B cell (primary cell): ENCODE measurements around the gene BLTP1. TPM values are rescaled to one million over a fixed set of nuclear protein-coding genes. Genes with fewer than 3 reads are reported as not detected.

Experiments
- ATAC-seq: fragments of 200-7000 bp; cut with Tn5 transposase; one replicate; pipeline ENCODE4 v1.10.0; 2021; ENCODE audit warnings: low read depth, mild to moderate bottlenecking, moderate number of reproducible peaks, moderate library complexity
- CTCF ChIA-PET: fragments of 350-600 bp; sonication (Branson Sonifier 250); formaldehyde crosslinking; loops from one replicate; lab custom pipeline; 2021; ENCODE audit warnings: antibody characterized with exemption, inconsistent platforms; lab: Charles Lee
- POLR2A ChIA-PET: fragments of 350-600 bp; sonication (Branson Sonifier 250); formaldehyde crosslinking; loops from one replicate; lab custom pipeline; 2021; ENCODE audit warnings: antibody characterized with exemption; lab: Charles Lee
- DNase-seq: peaks from one replicate; pipeline ENCODE4 v3.0.0; 2013
- H2AFZ ChIP-seq: 2 replicates; pipeline ENCODE4 v1.6.1; 2012; ENCODE audit warnings: mild to moderate bottlenecking, low read depth, low read length; ENCODE audit not compliant: insufficient read depth, poor library complexity, severe bottlenecking
- H3K27ac ChIP-seq, 2 donors: 1 replicate in 1 of 2; 2 replicates in 1 of 2; pipeline ENCODE4 v1.5.1; 2012 to 2013; ENCODE audit warnings: low read length in 2 of 2, mild to moderate bottlenecking in 2 of 2, moderate library complexity in 1 of 2
- H3K27me3 ChIP-seq, 4 experiments: fragments of 200-600 bp in 1 of 4; sonication (generic) in 1 of 4; replicated peaks in 1 of 4; 1 replicate in 2 of 4; 2 replicates in 2 of 4; pipeline versions ENCODE4 v1.6.1 to v1.7.0; 2013 to 2016; ENCODE audit warnings: low read length in 3 of 4, mild to moderate bottlenecking in 2 of 4, mixed read lengths in 1 of 4, moderate library complexity in 1 of 4; ENCODE audit not compliant: insufficient read depth in 4 of 4, control insufficient read depth in 3 of 4; ENCODE audit errors: control extremely low read depth in 1 of 4
- H3K36me3 ChIP-seq, 2 experiments: replicated peaks in 1 of 2; 1 replicate in 1 of 2; 2 replicates in 1 of 2; pipeline versions ENCODE4 v1.6.1 to v1.7.1; 2013; ENCODE audit warnings: low read length in 1 of 2; ENCODE audit not compliant: insufficient read depth in 2 of 2, control insufficient read depth in 1 of 2; ENCODE audit errors: control extremely low read depth in 1 of 2, extremely low read depth in 1 of 2
- H3K4me1 ChIP-seq, 2 donors: fragments of 200-600 bp in 1 of 2; sonication (generic) in 1 of 2; 1 replicate in 1 of 2; 2 replicates in 1 of 2; pipeline versions ENCODE4 v1.5.1 to v1.6.1; 2013 to 2017; ENCODE audit warnings: low read length in 2 of 2; ENCODE audit not compliant: control insufficient read depth in 2 of 2, insufficient read depth in 2 of 2
- H3K4me2 ChIP-seq: replicated peaks from 2 replicates; pipeline ENCODE3; 2012; ENCODE audit warnings: mild to moderate bottlenecking, low read depth, low read length; ENCODE audit not compliant: poor library complexity, severe bottlenecking
- H3K4me3 ChIP-seq, 5 experiments: fragments of 200-600 bp in 1 of 5; sonication (generic) in 1 of 5; 1 replicate in 3 of 5; 2 replicates in 2 of 5; pipeline versions ENCODE4 v1.5.1 to v1.7.0; 2011 to 2016; ENCODE audit warnings: low read length in 4 of 5, mild to moderate bottlenecking in 4 of 5, low read depth in 2 of 5, control low read depth in 1 of 5, moderate library complexity in 1 of 5; ENCODE audit not compliant: insufficient read depth in 1 of 5; ENCODE audit errors: control extremely low read depth in 1 of 5, extremely low read depth in 1 of 5
- H3K79me2 ChIP-seq: fragments of 200-600 bp; sonication (generic); one replicate; pipeline ENCODE4 v1.6.0; 2016; ENCODE audit warnings: low read length; ENCODE audit not compliant: control insufficient read depth, insufficient read depth
- H3K9ac ChIP-seq: fragments of 200-600 bp; sonication (generic); 2 replicates; pipeline ENCODE4 v1.6.1; 2017; ENCODE audit warnings: mild to moderate bottlenecking, low read length, moderate library complexity
- H3K9me3 ChIP-seq, 3 donors: one replicate each; pipeline versions ENCODE4 v1.6.1 to v1.7.1; 2013; ENCODE audit warnings: low read length in 2 of 3; ENCODE audit not compliant: control insufficient read depth in 2 of 3, insufficient read depth in 1 of 3; ENCODE audit errors: control extremely low read depth in 1 of 3
- H4K20me1 ChIP-seq: 2 replicates; pipeline ENCODE4 v1.6.0; 2012; ENCODE audit warnings: mild to moderate bottlenecking, low read length; ENCODE audit not compliant: insufficient read depth, control insufficient read depth, poor library complexity, severe bottlenecking
- H3K27ac Mint-ChIP-seq: one replicate; pipeline ENCODE4 v1.8.0; 2021; ENCODE audit warnings: mixed read lengths
- H3K27me3 Mint-ChIP-seq: one replicate; pipeline ENCODE4 v1.8.0; 2021; ENCODE audit warnings: mixed read lengths
- H3K4me1 Mint-ChIP-seq: one replicate; pipeline ENCODE4 v1.8.0; 2021; ENCODE audit warnings: mixed read lengths
- H3K4me3 Mint-ChIP-seq: one replicate; pipeline ENCODE4 v1.8.0; 2021; ENCODE audit warnings: mixed read lengths
- H3K9me3 Mint-ChIP-seq: one replicate; pipeline ENCODE4 v1.8.0; 2022; ENCODE audit warnings: mixed read lengths; ENCODE audit not compliant: insufficient read depth
- EZH2 ChIP-seq: IDR thresholded peaks from 2 replicates; pipeline ENCODE4 v1.6.1; 2012; ENCODE audit warnings: borderline replicate concordance, low read depth, mild to moderate bottlenecking, moderate library complexity, low read length; ENCODE audit not compliant: insufficient read depth, poor library complexity, severe bottlenecking
- WGBS: methylation state at CpG from one replicate; pipeline ENCODE4 v1.1.5; 2013; ENCODE audit warnings: missing lambda C conversion rate; ENCODE audit not compliant: insufficient coverage; 5-methylcytosine and 5-hydroxymethylcytosine counted together
- intact Hi-C: fragments of 100-400 bp; cut with micrococcal nuclease; formaldehyde crosslinking; loops from one replicate; pipeline ENCODE4 v1.10.0; 2022
- polyA plus RNA-seq: library from polyadenylated mRNA; depleted of rRNA; stranded (reverse); fragments of >200 nt; gene quantifications from 2 replicates; pipeline ENCODE4 v1.2.3, GENCODE V29; 2012
- total RNA-seq, 2 donors: library from RNA; stranded (reverse); fragments of 120-200 nt in 1 of 2; gene quantifications; 1 replicate in 1 of 2; 2 replicates in 1 of 2; pipeline versions ENCODE4 v1.2.3 to v1.2.4, GENCODE V29; 2013 to 2022
- TF ChIP-seq, protein P1 (sequence below): fragments of 200-600 bp; IDR thresholded peaks from one replicate; pipeline ENCODE4 v1.8.0; 2022; ENCODE audit warnings: antibody characterized with exemption, mild to moderate bottlenecking

Gene BLTP1
- total and polyA plus RNA-seq, 2 donors (not counting 1 experiment from before 2014, with no cell fraction given) = 24.5 to 86.3 TPM

- intact Hi-C loops = no loop called here
Observed at GRCh38 chr4:122172266-122172665, 20.1 kb downstream of the BLTP1 start.

DNA sequence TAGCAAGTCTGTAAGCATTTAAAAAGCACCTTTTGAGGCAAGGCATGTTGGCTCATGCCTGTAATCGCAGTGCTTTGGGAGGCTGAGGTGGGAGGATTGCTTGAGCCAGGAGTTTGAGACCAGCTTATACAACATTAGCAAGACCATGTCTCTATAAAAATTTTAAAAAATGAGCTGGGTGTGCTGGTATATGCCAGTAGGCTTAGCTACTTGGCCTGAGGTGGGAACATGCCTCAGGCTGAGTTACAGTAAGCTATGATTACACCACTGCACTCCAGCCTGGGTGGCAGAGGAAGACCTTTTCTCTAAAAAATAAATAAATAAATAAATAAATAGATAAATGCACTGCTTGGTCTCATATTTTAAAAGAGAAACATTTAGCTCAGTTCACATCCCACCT, 26.8 kb downstream of the BLTP1 start:
- CTCF ChIA-PET = no interaction called here
- ATAC-seq = no peak
- Histone ChIP-seq H3K9me3 (no peaks in the 10 kb centered on the region), H4K20me1 (no peaks in the 10 kb centered on the region), H2AFZ (no peak overlapping the region), H3K36me3 (peaks cover 10 to 31% of the 10 kb centered on the region in 2 experiments), H3K27me3 (no peaks in the 10 kb centered on the region), H3K27ac (no peak overlapping the region), H3K4me2 (no peak overlapping the region), H3K79me2 (no peaks in the 10 kb centered on the region), H3K4me1 (no peaks in the 10 kb centered on the region), H3K4me3 (no peak overlapping the region), H3K9ac (no peak overlapping the region)
- Mint-ChIP-seq H3K9me3 (no peaks in the 10 kb centered on the region), H3K4me3 (no peak overlapping the region), H3K27ac (no peak overlapping the region), H3K4me1 (no peaks in the 10 kb centered on the region), H3K27me3 (no peaks in the 10 kb centered on the region)
- POLR2A ChIA-PET = no interaction called here
- TF ChIP-seq, protein P1, sequence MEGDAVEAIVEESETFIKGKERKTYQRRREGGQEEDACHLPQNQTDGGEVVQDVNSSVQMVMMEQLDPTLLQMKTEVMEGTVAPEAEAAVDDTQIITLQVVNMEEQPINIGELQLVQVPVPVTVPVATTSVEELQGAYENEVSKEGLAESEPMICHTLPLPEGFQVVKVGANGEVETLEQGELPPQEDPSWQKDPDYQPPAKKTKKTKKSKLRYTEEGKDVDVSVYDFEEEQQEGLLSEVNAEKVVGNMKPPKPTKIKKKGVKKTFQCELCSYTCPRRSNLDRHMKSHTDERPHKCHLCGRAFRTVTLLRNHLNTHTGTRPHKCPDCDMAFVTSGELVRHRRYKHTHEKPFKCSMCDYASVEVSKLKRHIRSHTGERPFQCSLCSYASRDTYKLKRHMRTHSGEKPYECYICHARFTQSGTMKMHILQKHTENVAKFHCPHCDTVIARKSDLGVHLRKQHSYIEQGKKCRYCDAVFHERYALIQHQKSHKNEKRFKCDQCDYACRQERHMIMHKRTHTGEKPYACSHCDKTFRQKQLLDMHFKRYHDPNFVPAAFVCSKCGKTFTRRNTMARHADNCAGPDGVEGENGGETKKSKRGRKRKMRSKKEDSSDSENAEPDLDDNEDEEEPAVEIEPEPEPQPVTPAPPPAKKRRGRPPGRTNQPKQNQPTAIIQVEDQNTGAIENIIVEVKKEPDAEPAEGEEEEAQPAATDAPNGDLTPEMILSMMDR = no peak
- TF ChIP-seq EZH2 = no peak
- WGBS = no CpG with 5 or more reads among the region's 1 CpG
- no peak for DNase-seq
- intact Hi-C loops = no loop called here

More at GRCh38 chr4:122172266-122172665, 20.1 kb downstream of the BLTP1 start:
- Mint-ChIP-seq H3K9me3 (no peaks in the 10 kb centered on the region), H3K4me3 (no peak overlapping the region), H3K27me3 (no peaks in the 10 kb centered on the region), H3K27ac (no peak overlapping the region), H3K4me1 (peaks cover 14% of the 10 kb centered on the region)
- no peaks in the 10 kb centered on the region for H3K4me1 ChIP-seq
- H4K20me1 ChIP-seq = peaks cover 30% of the 10 kb centered on the region
- WGBS = no CpG with 5 or more reads among the region's 1 CpG
- H3K27ac ChIP-seq = no peak overlapping the region
- H3K79me2 ChIP-seq = peaks cover 14% of the 10 kb centered on the region
- CTCF ChIA-PET = no interaction called here
- no peak overlapping the region for H3K4me3 ChIP-seq
- POLR2A ChIA-PET = no interaction called here
- no peak overlapping the region for H3K4me2 ChIP-seq
- TF ChIP-seq EZH2 = no peak
- TF ChIP-seq, protein P1 = no peak
- ATAC-seq (no peak), DNase-seq (no peak)
- H2AFZ ChIP-seq = no peak overlapping the region
- H3K36me3 ChIP-seq = peaks cover 8 to 10% of the 10 kb centered on the region in 2 experiments
- H3K9me3 ChIP-seq = no peaks in the 10 kb centered on the region
- no peaks in the 10 kb centered on the region for H3K27me3 ChIP-seq
- H3K9ac ChIP-seq = no peak overlapping the region
